C4-2B (cell line): ENCODE results near the gene UQCC5.

Source experiments
- CTCF ChIP-seq: fragments of 450-650 bp; conservative IDR thresholded peaks from 2 replicates; pipeline ENCODE4 v1.5.1; 2017; ENCODE audit warnings: mild to moderate bottlenecking
- ZFX ChIP-seq: fragments of 450-650 bp; IDR thresholded peaks from 2 replicates; pipeline ENCODE4 v1.6.1; 2017

DNA sequence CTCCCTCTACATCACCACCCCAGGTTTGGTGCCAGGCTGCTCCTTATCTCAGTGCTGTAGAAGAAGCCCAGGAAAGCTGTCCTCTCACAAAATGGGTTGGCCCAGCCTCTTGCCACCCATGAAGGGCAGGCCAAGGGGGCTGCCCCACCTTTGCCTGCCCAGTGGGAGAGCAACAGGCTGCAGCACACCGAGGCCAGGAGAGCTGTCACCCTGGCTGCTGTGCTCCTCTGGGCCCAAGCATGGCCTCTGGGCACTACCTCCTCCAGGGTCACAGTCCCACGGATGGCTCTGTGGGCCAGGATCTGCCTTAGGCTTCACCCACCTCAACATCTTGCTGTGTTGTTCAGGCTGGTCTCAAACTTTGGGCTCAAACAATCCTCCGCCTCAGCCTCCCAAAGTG lies 47.7 kb upstream of the UQCC5 start:
- TF ChIP-seq CTCF = no peak
- TF ChIP-seq ZFX = no peak
